K562 (cell line): ENCODE data around the gene APCDD1L. TPM values are rescaled to one million over a fixed set of nuclear protein-coding genes. Genes with fewer than 3 reads are reported as not detected.
A peak's percentile ranks its signal among the peaks of the same experiment; 100 is the strongest.

Experiments
- ATAC-seq: fragments of 200-7000 bp; cut with Tn5 transposase; 3 replicates; pipeline ENCODE4 v1.9.1; 2020; ENCODE audit warnings: moderate library complexity
- BruUV-seq: library from RNA; stranded (reverse); fragments of 400-500 nt; replicated peaks from 2 replicates; lab custom pipeline; 2021; lab: Mats Ljungman, UMichigan
- CTCF ChIA-PET: fragments of 300-600 bp; formaldehyde crosslinking; extraction: SDS; loops from one replicate; lab custom pipeline; 2021; ENCODE audit warnings: low intra/inter-chr PET ratio; lab: Yijun Ruan, JAX
- POLR2A ChIA-PET: fragments of 300-600, 350-650 bp; sonication (Branson Sonifier 250); formaldehyde crosslinking; extraction: SDS; loops from one replicate; lab custom pipeline; 2021; ENCODE audit warnings: antibody characterized with exemption, inconsistent platforms; lab: Yijun Ruan, JAX
- DNase-seq, 4 experiments: peaks; one replicate each; pipeline versions ENCODE4 v3.0.0 to v3.0.0-alpha.2; 2011 to 2018; ENCODE audit warnings: low spot score in 3 of 4, mixed read lengths in 3 of 4; ENCODE audit errors: extremely low read depth in 1 of 4
- FAIRE-seq: peaks from 2 replicates; lab custom pipeline; 2011; peaks lifted over from hg19 to GRCh38; lab: Jason Lieb, UNC
- H2AFZ ChIP-seq: 2 replicates; pipeline ENCODE4 v1.6.0; 2011; ENCODE audit warnings: low read depth, low read length, control low read depth, inconsistent platforms
- H3K27ac ChIP-seq: fragments of 200-600 bp; 3 replicates; pipeline ENCODE4 v1.8.0; 2011; ENCODE audit warnings: low read depth, mild to moderate bottlenecking, control low read depth, inconsistent platforms, low read length, moderate library complexity, mixed read lengths; ENCODE audit errors: extremely low read depth
- H3K27me3 ChIP-seq, 2 experiments: fragments of 300-600 bp in 1 of 2; 2 replicates in 1 of 2; 3 replicates in 1 of 2; pipeline versions ENCODE4 v1.6.0 to v1.8.0; 2011; ENCODE audit warnings: inconsistent platforms in 2 of 2, low read length in 2 of 2, mild to moderate bottlenecking in 1 of 2, mixed read lengths in 1 of 2, moderate library complexity in 1 of 2; ENCODE audit not compliant: control insufficient read depth in 2 of 2, insufficient read depth in 2 of 2
- H3K36me3 ChIP-seq: fragments of 300-600 bp; 3 replicates; pipeline ENCODE4 v1.8.0; 2011; ENCODE audit warnings: mild to moderate bottlenecking, low read length, inconsistent platforms; ENCODE audit not compliant: control insufficient read depth, insufficient read depth
- H3K4me1 ChIP-seq, 2 experiments: fragments of 200-600 bp in 1 of 2; replicated peaks in 1 of 2; 2 replicates in 1 of 2; 3 replicates in 1 of 2; pipeline versions ENCODE4 v1.5.1 to v1.8.0; 2011; ENCODE audit warnings: inconsistent platforms in 2 of 2, low read length in 2 of 2, mild to moderate bottlenecking in 1 of 2, mixed read lengths in 1 of 2, moderate library complexity in 1 of 2; ENCODE audit not compliant: control insufficient read depth in 2 of 2, insufficient read depth in 2 of 2
- H3K4me2 ChIP-seq: 2 replicates; pipeline ENCODE4 v1.6.1; 2011; ENCODE audit warnings: low read length, control low read depth, inconsistent platforms, mixed read lengths; ENCODE audit not compliant: insufficient read depth
- H3K4me3 ChIP-seq: fragments of 200-600 bp; sonication (generic), shearing (Covaris generic); 2 replicates; pipeline ENCODE4 v1.5.1; 2016; ENCODE audit warnings: control low read depth, inconsistent platforms
- H3K79me2 ChIP-seq: fragments of 200-600 bp; 3 replicates; pipeline ENCODE4 v1.8.0; 2011; ENCODE audit warnings: low read length, inconsistent platforms; ENCODE audit not compliant: control insufficient read depth, insufficient read depth
- H3K9ac ChIP-seq, 2 experiments: 2 replicates each; pipeline versions ENCODE4 v1.6.0 to v1.6.1; 2011; ENCODE audit warnings: low read depth in 2 of 2, low read length in 2 of 2, control low read depth in 1 of 2, inconsistent platforms in 1 of 2, mild to moderate bottlenecking in 1 of 2, mixed read lengths in 1 of 2; ENCODE audit not compliant: insufficient read depth in 1 of 2
- H3K9me1 ChIP-seq: one replicate; pipeline ENCODE4 v1.6.0; 2011; ENCODE audit warnings: inconsistent platforms, mild to moderate bottlenecking, low read length, moderate library complexity; ENCODE audit not compliant: control insufficient read depth, insufficient read depth
- H3K9me3 ChIP-seq: replicated peaks from 2 replicates; pipeline ENCODE4 v1.5.1; 2011; ENCODE audit warnings: low read depth, low read length, inconsistent platforms; ENCODE audit not compliant: control insufficient read depth, insufficient read depth
- H4K20me1 ChIP-seq: replicated peaks from 2 replicates; pipeline ENCODE4 v1.6.1; 2011; ENCODE audit warnings: low read length, inconsistent platforms, mixed read lengths; ENCODE audit not compliant: control insufficient read depth, insufficient read depth
- ETV1 ChIP-seq: fragments of 450-650 bp; conservative IDR thresholded peaks from 2 replicates; pipeline ENCODE4 v1.6.1; 2016; ENCODE audit warnings: missing genetic modification characterization, control low read depth, low read depth, missing compliant biosample characterization
- MAFG ChIP-seq: fragments of 450-650 bp; conservative IDR thresholded peaks from 2 replicates; pipeline ENCODE4 v1.6.1; 2016; ENCODE audit warnings: missing genetic modification characterization, missing compliant biosample characterization
- NFE2 ChIP-seq: IDR thresholded peaks from 2 replicates; pipeline ENCODE4 v1.6.1; 2014; ENCODE audit warnings: antibody characterized with exemption, low read depth
- ZNF436 ChIP-seq: fragments of 250-450, 450-650 bp; sonication (Bioruptor Pico); formaldehyde crosslinking; IDR thresholded peaks from 2 replicates; pipeline ENCODE4 v1.7.0; 2020; ENCODE audit warnings: mild to moderate bottlenecking
- ZNF584 ChIP-seq: fragments of 200-800 bp; sonication (Bioruptor generic); IDR thresholded peaks from 2 replicates; pipeline ENCODE4 v1.6.1; 2016; ENCODE audit warnings: low read depth, mild to moderate bottlenecking, missing genetic modification characterization, missing compliant biosample characterization
- WGBS: fragments of 100-300 bp; shearing (Covaris generic); methylation state at CpG from one replicate; pipeline ENCODE4 v1.1.6; 2016; ENCODE audit warnings: low coverage, mixed read lengths; ENCODE audit not compliant: insufficient coverage; ENCODE audit errors: missing lambda C conversion rate; 5-methylcytosine and 5-hydroxymethylcytosine counted together
- in situ Hi-C: fragments of 300-500 bp; cut with MboI; formaldehyde crosslinking; loops from 4 replicates; pipeline ENCODE4 v1.15.0; 2018; ENCODE audit warnings: inconsistent platforms, mixed read lengths
- intact Hi-C: fragments of 100-400 bp; cut with micrococcal nuclease; formaldehyde crosslinking; loops from 2 replicates; pipeline ENCODE4 v1.14.2; 2022
- polyA plus RNA-seq, 8 experiments: library from polyadenylated mRNA; depleted of rRNA in 4 of 8; stranded (reverse) in 5 of 8; unstranded in 3 of 8; fragments of >200 nt; fragmentation: Nextera tagmentation in 2 of 8; fragmentation: Illumina TruSeq in 1 of 8; extraction: Ambion mirVana in 2 of 8; extraction: Trizol in 1 of 8; gene quantifications; 2 replicates each; pipeline versions ENCODE4 v1.2.1 to v1.2.3, GENCODE V29; 2011 to 2014; ENCODE audit warnings: inconsistent platforms in 1 of 8, missing spikeins in 1 of 8
- total RNA-seq, 7 experiments: library from RNA; depleted of rRNA in 6 of 7; stranded (reverse); fragments of >200 nt in 6 of 7; fragmentation: Illumina TruSeq in 2 of 7; extraction: Trizol in 2 of 7; gene quantifications; 2 replicates each; pipeline versions ENCODE4 v1.2.1 to v1.2.3, GENCODE V29; 2011 to 2021; ENCODE audit warnings: low replicate concordance in 1 of 7

APCDD1L gene
- total and polyA plus RNA-seq, 9 of the 15 experiments (the other 6 are each of a cell fraction or from before 2014, with no cell fraction given), result not detected

DNA sequence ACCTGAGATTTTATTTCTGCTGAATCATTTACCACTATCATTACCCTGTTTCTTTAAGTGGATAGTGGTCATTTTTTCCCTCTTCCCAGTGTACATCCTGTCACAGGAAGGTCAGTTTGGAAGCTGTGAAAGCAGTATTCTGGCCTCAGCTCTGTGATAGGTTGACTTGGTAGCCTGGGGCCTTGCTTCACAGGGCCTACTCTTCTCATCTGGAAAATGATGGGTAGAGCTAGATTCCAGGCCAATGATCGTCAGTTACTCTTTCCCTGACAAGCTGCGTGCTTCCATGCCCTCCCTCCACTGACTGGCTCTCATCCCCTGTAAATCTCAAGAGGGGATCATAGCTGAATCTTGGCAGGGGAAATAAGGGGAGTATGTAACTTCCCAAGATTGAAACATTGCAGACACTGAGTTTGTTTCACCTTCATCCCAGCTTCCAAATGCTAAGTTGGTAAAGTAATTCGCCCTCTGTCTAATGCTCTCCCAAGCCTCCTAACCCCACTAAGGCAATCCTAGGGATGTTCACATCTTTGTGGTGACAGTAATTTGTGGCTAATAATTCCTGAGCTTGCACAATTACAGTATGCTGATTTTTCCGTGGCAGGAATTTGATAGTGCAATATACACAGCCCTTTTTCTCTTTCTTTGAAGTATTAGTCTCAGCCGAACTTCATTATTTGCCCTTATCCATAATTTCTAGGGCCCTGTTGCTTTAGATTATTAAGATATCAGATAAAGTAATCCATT, 75.0 kb downstream of the APCDD1L start:
- FAIRE-seq, result no peak
- Histone ChIP-seq H3K27me3 (no peaks in the 10 kb centered on the region), H3K9me3 (no peaks in the 10 kb centered on the region), H3K36me3 (peaks cover 93% of the 10 kb centered on the region), H3K9ac (no peak overlapping the region), H2AFZ (no peak overlapping the region), H3K79me2 (peaks cover 64% of the 10 kb centered on the region), H3K9me1 (no peaks in the 10 kb centered on the region), H4K20me1 (peaks cover 4% of the 10 kb centered on the region; the same call in 1 of the 2 replicates), H3K27ac (no peak overlapping the region), H3K4me3 (no peak overlapping the region), H3K4me1 (no peaks in the 10 kb centered on the region), H3K4me2 (no peak overlapping the region)
- POLR2A ChIA-PET, result no interaction called here
- peak; percentile 41; the same call in 1 of the 2 replicates for TF ChIP-seq NFE2
- TF ChIP-seq ZNF436 (CRISPR knock-in tag), result no peak
- no peak for TF ChIP-seq ZNF584 (CRISPR knock-in tag)
- TF ChIP-seq ETV1, result peak; percentile 39
- TF ChIP-seq MAFG (tag), result 0 out of 2 replicates have a peak, but pooled peaks have one; percentile 8
- BruUV-seq, result no TSS peak
- 94% methylated on average over 5 of the region's 5 CpGs for WGBS
- no peak for DNase-seq
- in situ Hi-C loops (loop anchor here (5.0 kb wide), 1 partner anchor 193 kb away; no protein-coding TSS in a partner anchor), intact Hi-C loops (no loop called here)
- ATAC-seq, result no peak
- CTCF ChIA-PET, result interaction anchor here (0.6 kb wide), 1 partner anchor 242 kb away, joined by 5 read pairs; no protein-coding TSS in a partner anchor
